Measurements from ENCODE around the gene ZBP1.

DNA sequence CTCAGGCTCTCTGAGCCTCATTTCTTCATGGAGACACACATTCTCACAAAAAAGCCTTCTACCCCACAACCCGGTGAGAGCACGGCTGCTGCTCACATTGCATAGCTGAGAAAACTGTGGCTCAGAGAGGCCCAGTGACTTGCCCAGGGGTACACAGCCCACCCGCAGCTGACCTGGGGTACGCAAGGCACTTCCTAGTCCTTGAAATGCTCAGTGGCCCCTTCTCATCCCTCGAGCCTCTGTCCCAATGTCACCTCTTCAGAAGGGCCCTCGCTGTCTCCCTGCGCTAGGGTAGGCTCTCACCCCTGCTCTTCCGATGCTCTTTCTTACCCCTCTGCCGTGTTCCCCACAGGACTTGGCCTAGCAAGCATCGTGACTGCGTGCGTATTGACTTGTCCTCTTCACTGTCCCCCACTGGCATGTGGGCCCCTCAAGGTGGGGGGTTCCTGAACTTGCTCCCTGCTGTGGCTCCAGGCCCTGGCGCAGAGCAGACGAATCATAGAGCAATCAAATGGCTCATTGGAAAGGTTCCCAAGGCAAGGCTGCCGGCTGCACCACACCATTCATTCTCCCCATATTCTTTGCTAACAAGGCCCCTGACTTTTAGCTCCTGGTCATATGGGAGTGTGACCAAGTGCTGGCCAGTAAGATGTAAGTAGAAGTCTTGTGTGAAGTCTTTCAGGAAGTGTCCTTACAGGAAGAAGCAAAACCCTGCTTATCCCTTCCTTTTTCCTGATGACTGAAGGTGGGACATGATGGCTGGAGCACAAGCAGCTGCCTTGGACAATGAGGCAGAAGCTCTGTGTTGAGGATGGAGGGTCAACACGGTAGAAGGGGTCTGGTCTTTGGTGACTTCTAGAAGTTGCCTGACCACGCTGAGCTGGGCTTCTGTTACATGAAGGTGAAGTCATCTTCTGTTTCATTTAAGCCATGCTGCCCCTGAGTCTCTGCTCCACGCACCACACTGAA is 36.7 kb downstream of the ZBP1 start:
- TF ChIP-seq, protein P1, sequence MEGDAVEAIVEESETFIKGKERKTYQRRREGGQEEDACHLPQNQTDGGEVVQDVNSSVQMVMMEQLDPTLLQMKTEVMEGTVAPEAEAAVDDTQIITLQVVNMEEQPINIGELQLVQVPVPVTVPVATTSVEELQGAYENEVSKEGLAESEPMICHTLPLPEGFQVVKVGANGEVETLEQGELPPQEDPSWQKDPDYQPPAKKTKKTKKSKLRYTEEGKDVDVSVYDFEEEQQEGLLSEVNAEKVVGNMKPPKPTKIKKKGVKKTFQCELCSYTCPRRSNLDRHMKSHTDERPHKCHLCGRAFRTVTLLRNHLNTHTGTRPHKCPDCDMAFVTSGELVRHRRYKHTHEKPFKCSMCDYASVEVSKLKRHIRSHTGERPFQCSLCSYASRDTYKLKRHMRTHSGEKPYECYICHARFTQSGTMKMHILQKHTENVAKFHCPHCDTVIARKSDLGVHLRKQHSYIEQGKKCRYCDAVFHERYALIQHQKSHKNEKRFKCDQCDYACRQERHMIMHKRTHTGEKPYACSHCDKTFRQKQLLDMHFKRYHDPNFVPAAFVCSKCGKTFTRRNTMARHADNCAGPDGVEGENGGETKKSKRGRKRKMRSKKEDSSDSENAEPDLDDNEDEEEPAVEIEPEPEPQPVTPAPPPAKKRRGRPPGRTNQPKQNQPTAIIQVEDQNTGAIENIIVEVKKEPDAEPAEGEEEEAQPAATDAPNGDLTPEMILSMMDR (IDR thresholded peaks at IDR 0.05), result no peak
- TF ChIP-seq POLR2A (IDR thresholded peaks at IDR 0.05), result no peak

Data from right lobe of liver (tissue), 4 donors.